WI38 (cell line): ENCODE data around the gene CTNNA2.

Experiments used
- H3K4me3 ChIP-seq: 2 replicates; pipeline ENCODE4 v1.5.1; 2011; ENCODE audit warnings: low read depth, mild to moderate bottlenecking, control low read depth, low read length
- TF ChIP-seq, protein P1 (sequence below): IDR thresholded peaks from 2 replicates; pipeline ENCODE4 v1.5.1; 2012; ENCODE audit warnings: low read depth, mild to moderate bottlenecking, control low read depth, low read length

The CTNNA2 gene

DNA sequence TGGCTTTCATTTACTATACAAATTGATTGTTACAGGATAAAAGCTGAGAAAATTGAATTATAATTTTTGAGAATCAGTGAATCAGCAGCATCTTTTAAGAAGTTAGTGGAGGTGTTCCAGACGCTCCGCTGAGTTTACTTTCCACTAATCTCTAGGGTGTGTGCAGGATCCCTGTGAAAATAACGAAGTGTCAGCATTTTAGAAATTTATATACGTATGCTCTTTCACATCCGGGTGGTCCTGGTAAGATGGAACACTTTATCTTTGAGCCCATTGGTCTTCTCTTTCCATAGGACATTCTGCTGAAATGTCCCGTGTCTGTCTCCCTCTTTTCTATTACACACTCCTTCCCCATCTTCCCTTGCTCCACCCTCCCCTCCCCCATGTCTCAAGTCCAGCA, 1060.3 kb downstream of the CTNNA2 start:
- H3K4me3 ChIP-seq: no peak overlapping the region
- TF ChIP-seq, protein P1, sequence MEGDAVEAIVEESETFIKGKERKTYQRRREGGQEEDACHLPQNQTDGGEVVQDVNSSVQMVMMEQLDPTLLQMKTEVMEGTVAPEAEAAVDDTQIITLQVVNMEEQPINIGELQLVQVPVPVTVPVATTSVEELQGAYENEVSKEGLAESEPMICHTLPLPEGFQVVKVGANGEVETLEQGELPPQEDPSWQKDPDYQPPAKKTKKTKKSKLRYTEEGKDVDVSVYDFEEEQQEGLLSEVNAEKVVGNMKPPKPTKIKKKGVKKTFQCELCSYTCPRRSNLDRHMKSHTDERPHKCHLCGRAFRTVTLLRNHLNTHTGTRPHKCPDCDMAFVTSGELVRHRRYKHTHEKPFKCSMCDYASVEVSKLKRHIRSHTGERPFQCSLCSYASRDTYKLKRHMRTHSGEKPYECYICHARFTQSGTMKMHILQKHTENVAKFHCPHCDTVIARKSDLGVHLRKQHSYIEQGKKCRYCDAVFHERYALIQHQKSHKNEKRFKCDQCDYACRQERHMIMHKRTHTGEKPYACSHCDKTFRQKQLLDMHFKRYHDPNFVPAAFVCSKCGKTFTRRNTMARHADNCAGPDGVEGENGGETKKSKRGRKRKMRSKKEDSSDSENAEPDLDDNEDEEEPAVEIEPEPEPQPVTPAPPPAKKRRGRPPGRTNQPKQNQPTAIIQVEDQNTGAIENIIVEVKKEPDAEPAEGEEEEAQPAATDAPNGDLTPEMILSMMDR: no peak

DNA sequence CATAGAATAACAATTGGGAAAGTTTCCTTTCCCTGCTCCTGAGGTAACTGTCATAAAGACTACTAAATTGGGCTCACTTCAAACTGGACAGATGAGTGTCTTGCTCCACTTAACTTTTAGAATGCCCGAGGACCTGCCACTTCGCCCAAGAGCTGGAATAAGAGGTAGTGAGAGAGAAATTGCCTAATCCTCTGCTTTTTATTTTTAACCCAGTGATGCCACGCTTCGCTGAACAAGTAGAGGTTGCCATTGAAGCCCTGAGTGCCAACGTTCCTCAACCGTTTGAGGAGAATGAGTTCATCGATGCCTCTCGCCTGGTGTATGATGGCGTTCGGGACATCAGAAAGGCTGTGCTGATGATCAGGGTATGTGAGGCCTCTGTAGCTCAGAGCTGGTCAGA, 1061.1 kb downstream of the CTNNA2 start:
- H3K4me3 ChIP-seq: no peak overlapping the region
- TF ChIP-seq, protein P1: no peak

DNA sequence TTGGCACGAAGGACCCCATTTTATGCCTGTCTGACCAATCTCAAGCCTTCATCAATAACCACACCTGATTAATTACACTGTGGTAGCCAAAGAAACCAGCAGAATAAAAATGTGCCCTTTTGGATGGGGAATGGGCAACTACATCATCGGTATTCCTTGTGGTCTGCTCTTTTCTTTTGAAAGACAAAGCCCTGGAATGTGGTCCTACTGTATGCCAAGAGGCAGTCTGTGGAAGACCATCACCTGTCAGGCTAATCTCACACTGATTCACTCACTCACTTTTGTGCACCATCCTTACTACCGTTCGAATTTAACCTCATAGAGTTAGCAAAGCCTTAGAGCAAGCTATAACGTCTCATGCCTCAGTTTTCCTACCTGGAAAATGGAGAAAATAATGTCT, 1066.9 kb downstream of the CTNNA2 start:
- TF ChIP-seq, protein P1: no peak
- no peak overlapping the region for H3K4me3 ChIP-seq

DNA sequence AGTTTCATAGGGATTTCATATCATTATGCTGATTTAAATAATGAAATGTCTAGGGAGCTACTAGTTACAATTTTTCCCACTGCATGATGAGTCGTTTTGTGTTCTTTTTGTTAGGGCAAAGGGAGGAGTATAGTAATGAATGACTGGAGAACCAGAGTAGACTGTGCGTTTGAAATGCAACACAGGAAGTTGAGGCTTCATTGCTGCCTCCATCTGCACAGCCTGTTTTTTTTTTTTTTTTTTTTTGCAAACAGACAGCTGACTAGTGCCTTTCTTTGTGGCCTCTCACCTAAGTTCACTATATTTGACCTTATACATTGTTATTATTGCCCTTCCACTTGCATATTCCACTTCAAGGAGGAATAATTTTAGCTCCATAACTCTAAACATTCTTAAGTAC, 1078.4 kb downstream of the CTNNA2 start:
- no peak overlapping the region for H3K4me3 ChIP-seq
- TF ChIP-seq, protein P1: no peak

DNA sequence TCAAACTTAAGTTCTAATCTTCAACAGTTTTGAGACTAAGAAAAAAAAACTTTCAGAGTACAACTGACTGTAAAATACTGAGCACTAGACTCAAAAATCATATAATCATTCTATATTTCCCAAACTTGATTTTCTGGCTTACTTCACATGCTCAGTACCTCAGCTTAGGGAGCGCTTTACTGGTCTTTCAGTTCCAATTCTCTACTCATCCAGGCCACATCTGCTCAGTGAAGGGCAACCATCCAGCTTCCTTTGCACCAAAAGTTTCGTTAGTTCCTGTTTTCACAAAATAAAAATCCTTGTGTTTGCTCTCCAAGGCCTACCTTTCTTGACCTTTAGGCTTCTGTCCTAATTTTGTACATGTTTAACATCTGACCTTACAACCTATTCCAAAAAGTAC, 1079.3 kb downstream of the CTNNA2 start:
- no peak overlapping the region for H3K4me3 ChIP-seq
- TF ChIP-seq, protein P1: no peak

DNA sequence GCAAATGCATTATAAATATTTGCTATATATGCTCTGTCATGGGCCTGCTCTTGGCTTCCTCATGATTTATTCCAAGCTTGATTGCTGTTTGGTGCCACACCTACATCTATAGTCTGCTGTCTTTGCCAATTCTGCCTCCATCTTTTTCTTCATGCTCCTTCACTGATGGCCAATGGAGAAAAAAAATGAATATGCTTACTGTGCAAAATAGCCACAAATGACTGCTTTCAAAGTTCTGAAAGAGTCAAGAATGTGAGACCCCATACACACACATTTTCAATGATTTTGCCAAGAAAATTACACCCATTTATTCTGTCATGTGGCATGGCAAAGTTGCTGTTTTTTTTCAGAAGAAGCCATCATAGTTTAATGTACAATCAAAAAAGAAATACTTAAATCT, 1097.3 kb downstream of the CTNNA2 start:
- H3K4me3 ChIP-seq: no peak overlapping the region
- TF ChIP-seq, protein P1: no peak

DNA sequence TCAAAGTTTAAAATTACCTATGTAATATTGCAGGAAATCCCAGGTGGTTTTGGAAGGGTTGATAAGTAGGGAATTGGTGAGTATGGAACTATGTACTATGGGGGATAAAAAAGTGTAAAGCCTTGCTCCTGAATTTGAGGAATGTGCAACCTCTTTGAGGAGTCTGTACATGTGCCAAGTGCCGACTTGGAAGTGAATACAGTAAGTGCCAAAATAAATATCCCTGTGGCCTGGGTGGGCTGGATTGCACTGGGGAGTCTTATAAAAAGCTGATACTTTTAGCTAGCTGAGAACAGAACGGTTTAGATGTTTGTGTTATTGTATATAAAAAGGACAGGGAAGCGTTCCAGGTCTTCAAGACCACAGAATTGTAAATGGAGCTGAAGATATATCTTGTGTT, 1108.8 kb downstream of the CTNNA2 start:
- TF ChIP-seq, protein P1: no peak
- no peak overlapping the region for H3K4me3 ChIP-seq
